K562 (cell line): ENCODE measurements around the gene SRP9. TPM values are rescaled to one million over a fixed set of nuclear protein-coding genes. Genes with fewer than 3 reads are reported as not detected.

Source experiments
- CREB5 ChIP-seq: fragments of 250-450 bp; sonication (Bioruptor Pico); IDR thresholded peaks from 2 replicates; pipeline ENCODE4 v1.5.0; 2020; ENCODE audit warnings: mild to moderate bottlenecking
- DLX4 ChIP-seq: fragments of 250-450 bp; sonication (Bioruptor Pico); IDR thresholded peaks from 2 replicates; pipeline ENCODE4 v1.6.1; 2021; ENCODE audit warnings: mild to moderate bottlenecking
- IFI16 ChIP-seq: fragments of 250-450 bp; sonication (Bioruptor Pico); IDR thresholded peaks from 2 replicates; pipeline ENCODE4 v2.1.2; 2022; ENCODE audit warnings: mild to moderate bottlenecking, inconsistent platforms
- KLF10 ChIP-seq: fragments of 250-450 bp; sonication (Bioruptor Pico); IDR thresholded peaks from 2 replicates; pipeline ENCODE4 v1.6.1; 2021; ENCODE audit warnings: matching md5 sums
- LCOR ChIP-seq: sonication (generic); formaldehyde crosslinking; IDR thresholded peaks from 2 replicates; pipeline ENCODE4 v1.8.0; 2022; ENCODE audit warnings: mild to moderate bottlenecking, missing genetic modification reagents
- MCM5 ChIP-seq: fragments of 450-650 bp; IDR thresholded peaks from 2 replicates; pipeline ENCODE4 v1.6.1; 2016; ENCODE audit warnings: low read depth
- MEF2A ChIP-seq: IDR thresholded peaks from 2 replicates; pipeline ENCODE4 v1.6.1; 2011; ENCODE audit warnings: low read depth, mild to moderate bottlenecking, low read length, moderate library complexity; ENCODE audit not compliant: control insufficient read depth
- PCBP2 ChIP-seq: fragments of 200-400 bp; formaldehyde crosslinking; IDR thresholded peaks from 2 replicates; pipeline ENCODE4 v1.6.1; 2018; ENCODE audit warnings: low read length, low read depth, mild to moderate bottlenecking, moderate library complexity; ENCODE audit not compliant: poor library complexity, severe bottlenecking
- RBFOX2 ChIP-seq: fragments of 200-400 bp; formaldehyde crosslinking; IDR thresholded peaks from 2 replicates; pipeline ENCODE4 v1.6.1; 2017; ENCODE audit warnings: low read depth, mild to moderate bottlenecking, low read length, moderate library complexity
- SMAD2 ChIP-seq: fragments of 150-350 bp; IDR thresholded peaks from 2 replicates; pipeline ENCODE4 v1.6.1; 2014; ENCODE audit warnings: low read depth, mild to moderate bottlenecking, low read length
- SRSF7 ChIP-seq: fragments of 200-400 bp; formaldehyde crosslinking; optimal IDR thresholded peaks from 2 replicates; pipeline ENCODE3; 2017; ENCODE audit warnings: mild to moderate bottlenecking, low read depth, low read length
- TAF9B ChIP-seq: fragments of 450-650 bp; IDR thresholded peaks from 2 replicates; pipeline ENCODE4 v1.6.1; 2018; ENCODE audit warnings: mild to moderate bottlenecking; ENCODE audit not compliant: partially characterized antibody
- TAL1 ChIP-seq: fragments of 450-650 bp; IDR thresholded peaks from 2 replicates; pipeline ENCODE4 v1.6.1; 2016; ENCODE audit warnings: mild to moderate bottlenecking
- ZFP1 ChIP-seq: fragments of 450-650 bp; formaldehyde crosslinking; IDR thresholded peaks from 2 replicates; pipeline ENCODE4 v1.4.0; 2020; ENCODE audit warnings: mild to moderate bottlenecking, mixed read lengths
- ZKSCAN1 ChIP-seq: fragments of 150-350 bp; IDR thresholded peaks from 2 replicates; pipeline ENCODE4 v1.6.1; 2016; ENCODE audit warnings: low read depth, low read length
- ZNF408 ChIP-seq: fragments of 250-450 bp; sonication (Bioruptor Pico); IDR thresholded peaks from 2 replicates; pipeline ENCODE4 v1.4.0; 2020; ENCODE audit warnings: low read depth, mild to moderate bottlenecking, moderate library complexity
- ZNF609 ChIP-seq: sonication (generic); formaldehyde crosslinking; IDR thresholded peaks from 2 replicates; pipeline ENCODE4 v1.8.1; 2023; ENCODE audit warnings: missing genetic modification reagents, mild to moderate bottlenecking, borderline replicate concordance
- ZNF644 ChIP-seq: fragments of 200-800 bp; sonication (Bioruptor generic); IDR thresholded peaks from 2 replicates; pipeline ENCODE4 v1.6.1; 2016; ENCODE audit warnings: low read depth, missing genetic modification characterization, missing compliant biosample characterization
- ZNF830 ChIP-seq: fragments of 250-450 bp; sonication (Bioruptor Pico); IDR thresholded peaks from 2 replicates; pipeline ENCODE4 v1.5.0; 2021; ENCODE audit warnings: mild to moderate bottlenecking
- polyA plus RNA-seq, 8 experiments: library from polyadenylated mRNA; depleted of rRNA in 4 of 8; stranded (reverse) in 5 of 8; unstranded in 3 of 8; fragments of >200 nt; fragmentation: Nextera tagmentation in 2 of 8; fragmentation: Illumina TruSeq in 1 of 8; extraction: Ambion mirVana in 2 of 8; extraction: Trizol in 1 of 8; gene quantifications; 2 replicates each; pipeline versions ENCODE4 v1.2.1 to v1.2.3, GENCODE V29; 2011 to 2014; ENCODE audit warnings: inconsistent platforms in 1 of 8, missing spikeins in 1 of 8
- total RNA-seq, 7 experiments: library from RNA; depleted of rRNA in 6 of 7; stranded (reverse); fragments of >200 nt in 6 of 7; fragmentation: Illumina TruSeq in 2 of 7; extraction: Trizol in 2 of 7; gene quantifications; 2 replicates each; pipeline versions ENCODE4 v1.2.1 to v1.2.3, GENCODE V29; 2011 to 2021; ENCODE audit warnings: low replicate concordance in 1 of 7

The SRP9 gene
- total and polyA plus RNA-seq, 9 of the 15 experiments (the other 6 are each of a cell fraction or from before 2014, with no cell fraction given) = 273 to 1,892 (median 668) TPM

- TF ChIP-seq DLX4 (CRISPR knock-in tag) (no peak), TAF9B (no peak), KLF10 (CRISPR knock-in tag) (no peak), ZNF609 (CRISPR knock-in tag) (no peak), ZNF644 (tag) (no peak), SMAD2 (no peak), IFI16 (CRISPR knock-in tag) (no peak), ZKSCAN1 (no peak), ZFP1 (CRISPR knock-in tag) (no peak), MEF2A (0 out of 2 replicates have a peak, but pooled peaks have one; percentile 24), ZNF830 (CRISPR knock-in tag) (no peak), RBFOX2 (no peak), MCM5 (no peak), LCOR (no peak), ZNF408 (CRISPR knock-in tag) (no peak), TAL1 (no peak), SRSF7 (no peak), CREB5 (CRISPR knock-in tag) (no peak), PCBP2 (no peak)
Measured at GRCh38 chr1:225777058-225777582, 506 bp upstream of the SRP9 start (continued).
